ENCODE measurements around the gene SLCO4A1.

The SLCO4A1 gene

GRCh38 chr20:62632575-62633090 is 9.7 kb upstream of the SLCO4A1 start:
- H3K4me3 ChIP-seq (ENCODE audit: low read length) = no peak overlapping the region
- DNase-seq (ENCODE audit: low read depth, low spot score) = no peak

DNA sequence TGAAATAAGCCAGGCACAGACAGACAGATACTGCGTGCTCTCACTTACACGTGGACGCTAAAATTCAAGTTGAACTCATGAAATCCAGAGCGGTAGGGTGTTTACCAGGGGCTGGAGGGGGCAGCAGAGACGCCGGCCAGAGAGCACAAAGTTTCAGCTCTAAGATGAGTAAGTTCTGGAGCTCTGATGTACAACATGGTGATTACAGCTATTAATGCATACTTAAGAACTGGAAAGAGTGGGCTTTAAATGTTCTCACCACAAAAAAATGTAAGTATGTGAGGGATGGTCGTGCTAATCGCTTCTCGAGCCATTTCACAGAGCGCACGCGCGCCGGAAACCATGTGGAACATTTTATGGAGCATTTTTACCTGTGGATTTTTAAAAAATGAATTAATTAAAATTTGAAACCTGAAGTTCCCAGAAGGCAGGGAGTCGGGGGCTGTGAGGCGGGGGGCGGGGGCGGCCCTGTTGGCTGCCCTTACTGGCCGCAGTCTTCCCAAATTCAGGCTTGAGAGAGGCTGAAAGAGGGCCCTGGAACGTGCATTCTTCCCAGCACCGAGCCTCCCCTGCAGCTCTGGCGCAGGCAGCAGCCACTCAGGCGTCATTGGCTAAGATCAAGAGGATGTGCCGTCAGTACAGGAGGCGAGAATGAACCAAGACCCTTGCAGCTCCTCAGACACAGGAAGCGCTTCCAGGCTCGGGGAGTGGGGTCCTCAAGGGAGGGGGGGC is 8.5 kb upstream of the SLCO4A1 start:
- no peak overlapping the region for H3K4me3 ChIP-seq (ENCODE audit: low read length)

DNA sequence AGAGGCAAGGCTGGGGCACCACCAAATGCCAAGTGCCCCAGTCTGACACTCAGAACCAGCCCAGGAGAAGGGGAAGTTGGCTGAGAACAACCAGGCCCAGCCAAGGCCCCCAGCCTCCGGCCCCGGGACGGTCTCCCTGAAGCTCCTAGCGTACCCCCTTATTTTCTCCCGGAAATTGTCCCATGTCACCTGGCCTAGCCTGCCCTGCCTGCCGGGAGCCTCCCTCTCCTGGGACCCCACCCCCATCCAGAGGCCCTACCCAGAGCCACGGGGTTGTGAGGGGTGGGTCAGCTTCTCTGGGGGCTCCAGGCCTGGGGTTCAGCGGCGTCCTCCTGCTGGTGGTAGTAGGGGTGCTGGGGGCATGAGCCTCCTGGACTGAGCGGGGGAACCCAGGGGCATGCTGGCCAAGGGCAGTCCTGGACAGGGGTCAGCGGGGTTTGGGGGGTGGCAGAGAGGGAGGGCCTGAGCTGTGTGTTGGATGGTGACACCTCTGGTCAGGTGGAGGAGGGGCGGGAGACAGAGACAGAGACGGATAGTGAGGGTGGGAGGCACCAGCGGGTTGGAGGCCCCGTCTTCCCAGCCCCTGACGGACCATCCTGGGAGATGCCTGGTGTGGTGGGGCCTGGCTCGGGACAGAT is 7.9 kb upstream of the SLCO4A1 start:
- DNase-seq (ENCODE audit: low read depth, low spot score) = no peak
- H3K4me3 ChIP-seq (ENCODE audit: low read length) = no peak overlapping the region

More for the DNA sequence above, 8.5 kb upstream of the SLCO4A1 start:
- DNase-seq (ENCODE audit: low read depth, low spot score) = no peak

GRCh38 chr20:62635232-62635631 is 7.1 kb upstream of the SLCO4A1 start:
- no peak overlapping the region for H3K4me3 ChIP-seq (ENCODE audit: low read length)
- no peak for DNase-seq (ENCODE audit: low read depth, low spot score)

DNA sequence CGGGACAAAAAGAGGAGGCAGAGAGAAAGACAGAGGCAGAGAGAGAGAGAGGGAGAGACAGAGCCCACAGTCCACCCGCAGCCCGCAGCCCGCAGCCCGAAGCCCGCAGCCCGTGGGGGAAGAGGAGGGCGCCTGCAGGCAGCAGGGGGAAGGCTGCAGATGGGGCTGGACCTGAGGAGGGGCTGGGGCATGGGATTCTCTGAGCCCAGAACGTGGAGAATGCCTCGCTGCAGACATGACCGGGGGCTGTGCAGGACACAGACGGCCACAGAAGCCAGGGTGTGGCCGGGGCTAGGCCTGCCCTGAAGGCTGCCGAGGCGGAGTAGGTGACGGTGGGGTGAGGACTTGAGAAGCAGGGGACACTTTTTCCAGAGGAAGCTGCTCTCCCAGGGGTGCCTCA is 6.5 kb upstream of the SLCO4A1 start:
- no peak for DNase-seq (ENCODE audit: low read depth, low spot score)
- no peak overlapping the region for H3K4me3 ChIP-seq (ENCODE audit: low read length)

GRCh38 chr20:62636446-62636845 is 5.9 kb upstream of the SLCO4A1 start:
- H3K4me3 ChIP-seq (ENCODE audit: low read length) = no peak overlapping the region
- DNase-seq (ENCODE audit: low read depth, low spot score) = no peak

DNA sequence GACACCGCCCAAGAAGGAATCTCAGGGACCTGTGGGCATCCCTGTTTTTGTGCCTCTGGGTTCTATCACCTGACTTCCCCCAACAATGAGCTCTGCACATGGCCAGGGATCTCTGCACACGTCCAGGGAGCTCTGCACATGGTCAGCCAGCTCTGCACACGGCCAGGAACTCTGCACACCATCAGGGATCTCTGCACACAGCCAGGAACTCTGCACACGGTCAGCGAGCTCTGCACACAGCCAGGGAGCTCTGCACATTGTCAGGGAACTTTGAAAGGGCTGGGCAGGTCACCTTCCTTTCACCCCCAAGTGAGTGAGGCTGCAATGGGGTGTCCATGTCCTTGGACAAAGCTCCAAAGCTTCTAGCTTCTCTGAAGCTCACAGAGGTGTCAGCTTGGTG is 5.2 kb upstream of the SLCO4A1 start:
- H3K4me3 ChIP-seq (ENCODE audit: low read length) = no peak overlapping the region
- no peak for DNase-seq (ENCODE audit: low read depth, low spot score)

DNA sequence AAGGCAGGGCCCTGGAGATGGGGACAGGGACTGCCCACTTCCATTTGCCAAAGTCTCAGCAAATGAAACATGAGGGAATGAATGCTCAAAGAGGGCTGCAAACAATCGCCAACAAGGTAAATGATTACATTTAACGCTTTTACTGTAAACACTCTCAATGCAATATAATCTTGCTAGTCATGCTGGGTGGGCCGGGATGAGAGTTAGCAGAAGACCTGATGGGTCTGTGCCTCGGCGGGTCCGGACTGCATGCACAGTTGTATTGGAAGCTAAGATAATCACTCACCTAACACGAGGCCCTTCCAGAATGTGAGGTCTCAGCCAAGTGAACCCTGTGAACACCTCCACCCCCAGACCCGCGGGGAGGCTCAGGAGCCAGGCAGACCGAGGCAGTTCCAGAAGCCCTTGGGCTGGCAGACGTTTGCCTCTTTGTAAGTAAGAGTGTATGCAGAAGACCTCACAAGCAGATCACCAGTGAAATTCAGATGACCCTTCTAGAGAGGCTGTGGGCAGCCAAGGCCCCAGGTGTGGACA is 4.7 kb upstream of the SLCO4A1 start:
- H3K4me3 ChIP-seq (ENCODE audit: low read length) = no peak overlapping the region
- DNase-seq (ENCODE audit: low read depth, low spot score) = no peak

DNA sequence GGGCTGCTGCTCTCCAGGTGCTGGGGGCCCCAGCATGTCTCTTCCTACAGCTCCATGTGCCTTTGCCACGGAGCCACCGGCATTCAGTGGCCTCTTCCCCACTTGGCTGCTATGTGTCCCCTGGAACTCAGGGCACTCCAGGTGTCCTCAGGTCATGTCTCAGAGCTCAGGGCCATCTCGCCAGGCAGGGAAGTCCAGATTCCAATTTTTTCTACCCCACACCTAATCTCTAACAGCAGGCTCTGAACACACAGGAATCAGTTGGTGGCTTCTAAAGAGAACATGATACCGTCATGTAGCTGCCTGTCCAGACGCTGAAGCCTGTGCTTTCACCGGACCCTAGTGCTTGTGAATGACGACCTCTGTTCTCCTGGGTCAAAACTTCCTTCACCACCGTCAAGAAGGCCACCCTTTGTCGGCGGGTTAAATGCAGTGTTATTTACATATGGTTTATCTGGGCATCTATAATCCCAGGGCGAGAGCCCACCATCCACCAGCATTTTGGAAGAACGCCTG is 4.2 kb upstream of the SLCO4A1 start:
- H3K4me3 ChIP-seq (ENCODE audit: low read length) = no peak overlapping the region
- no peak for DNase-seq (ENCODE audit: low read depth, low spot score)

- no peak overlapping the region for H3K4me3 ChIP-seq (ENCODE audit: low read length)
- DNase-seq (ENCODE audit: low read depth, low spot score) = no peak
These were observed 3.5 kb upstream of the SLCO4A1 start for GRCh38 chr20:62638679-62639406.

DNA sequence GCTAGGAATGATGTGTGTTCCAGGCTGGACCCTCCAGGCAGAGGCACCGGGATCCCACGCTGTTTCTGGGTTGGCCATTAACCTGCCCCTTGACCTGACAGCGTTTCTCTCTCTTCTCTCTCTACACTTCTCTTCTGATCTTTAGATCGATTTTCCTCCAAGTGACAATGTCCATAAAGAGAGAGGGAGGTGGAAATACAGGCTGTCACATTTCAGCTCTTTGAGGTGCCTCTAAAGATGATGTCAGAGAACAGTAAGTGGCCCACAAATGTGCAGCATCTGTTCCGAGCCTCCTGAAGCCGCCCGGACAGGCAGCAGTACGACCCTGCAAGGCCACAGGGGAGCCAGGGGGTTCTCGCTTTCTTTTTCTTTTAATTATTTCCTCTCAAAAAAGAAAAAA is 2.5 kb upstream of the SLCO4A1 start:
- H3K4me3 ChIP-seq (ENCODE audit: low read length) = no peak overlapping the region
- DNase-seq (ENCODE audit: low read depth, low spot score) = no peak

DNA sequence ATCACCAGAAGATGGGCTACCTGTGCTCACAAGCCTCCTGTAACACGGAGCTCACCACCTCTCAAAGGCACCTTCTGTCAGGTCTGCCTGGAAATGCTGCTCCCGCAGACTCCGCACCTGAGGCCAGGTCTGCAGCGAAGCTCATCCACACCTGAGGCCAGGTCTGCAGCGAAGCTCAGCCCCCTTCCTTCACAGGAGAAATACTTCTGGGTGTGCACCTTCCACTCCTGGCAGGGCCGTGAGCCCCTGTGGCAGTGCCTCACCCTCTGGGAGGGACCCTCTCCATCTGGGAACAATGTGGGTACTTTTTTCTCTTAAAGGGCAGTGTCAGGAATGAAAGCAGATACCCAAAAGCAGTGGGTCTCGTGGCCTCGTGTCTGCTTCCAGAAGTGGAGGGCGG is 1.4 kb upstream of the SLCO4A1 start:
- no peak for DNase-seq (ENCODE audit: low read depth, low spot score)
- H3K4me3 ChIP-seq (ENCODE audit: low read length) = no peak overlapping the region

- DNase-seq (ENCODE audit: low read depth, low spot score) = no peak
- H3K4me3 ChIP-seq (ENCODE audit: low read length) = peak overlapping the region; percentile 58
These were observed 817 bp upstream of the SLCO4A1 start for GRCh38 chr20:62641321-62642050.

DNA sequence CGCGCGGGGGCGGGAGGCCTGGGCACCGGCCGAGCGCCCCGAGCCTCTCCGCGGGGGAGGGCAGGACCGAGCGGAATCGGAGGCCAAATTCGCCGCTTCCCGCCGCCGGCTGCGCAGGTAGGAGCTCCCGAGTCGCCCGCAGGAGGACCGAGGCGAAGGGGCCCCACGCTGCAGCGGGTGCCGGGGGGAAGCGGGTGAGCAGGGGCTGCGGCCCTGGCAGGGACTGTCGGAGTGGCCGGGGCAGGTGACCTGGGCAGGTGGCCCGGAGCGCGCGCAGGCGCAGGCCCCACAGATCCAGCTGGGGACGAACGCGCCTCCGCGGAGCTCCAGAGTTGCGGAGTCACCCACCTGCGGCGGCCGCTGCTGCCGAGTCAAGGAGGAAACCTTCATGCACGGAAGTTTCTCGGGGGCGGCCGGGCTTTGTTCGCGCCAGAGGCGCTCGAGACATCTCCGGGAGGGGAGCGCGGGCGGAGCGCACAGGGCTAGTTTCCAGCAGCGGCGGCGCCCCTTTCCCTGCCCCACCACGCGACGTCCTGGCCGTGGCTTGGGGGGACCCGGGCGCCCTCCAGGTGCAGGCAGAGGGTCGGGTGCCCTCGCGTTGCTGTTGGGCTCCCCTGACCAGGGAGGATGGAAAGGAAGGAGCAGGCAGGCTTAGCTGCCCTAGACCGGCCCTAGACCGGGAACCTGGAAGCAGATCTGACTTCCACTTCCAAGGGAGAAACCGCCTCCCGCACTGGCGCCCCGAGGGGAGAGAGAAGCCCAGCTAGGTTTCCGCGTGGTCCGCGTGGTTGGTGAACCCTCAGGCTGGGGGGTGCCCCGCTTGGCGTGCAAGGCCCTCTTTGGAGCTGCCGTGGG is 590 bp downstream of the SLCO4A1 start:
- DNase-seq (ENCODE audit: low read depth, low spot score) = peak; percentile 7
- H3K4me3 ChIP-seq (ENCODE audit: low read length) = peak overlapping the region; percentile 67

DNA sequence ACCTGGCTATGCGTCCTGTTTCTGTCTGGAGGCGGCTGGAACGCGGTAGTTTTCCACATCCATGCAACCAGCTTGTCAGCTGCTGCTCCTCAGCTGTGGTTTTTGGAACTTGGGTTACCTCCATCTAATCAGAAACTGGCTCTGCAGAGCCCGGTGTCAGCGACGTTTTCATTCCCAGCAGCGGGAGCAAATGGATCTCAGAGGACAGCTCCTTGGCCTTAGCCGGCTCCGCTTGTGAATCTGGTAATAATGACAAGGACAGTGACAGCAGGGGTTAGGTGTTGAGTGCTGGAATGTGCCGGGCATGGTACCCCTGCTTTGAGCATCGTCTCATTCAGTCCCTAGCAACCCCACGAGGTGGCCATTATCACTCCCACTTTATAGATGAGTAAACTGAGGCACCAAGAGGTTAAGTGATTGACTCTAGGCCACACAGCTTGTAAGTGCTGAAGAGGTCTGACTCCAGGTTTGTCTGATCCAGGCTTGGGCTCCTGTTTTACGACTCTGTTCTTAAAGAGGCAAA is 1.3 kb downstream of the SLCO4A1 start:
- peak overlapping the region; percentile 67 for H3K4me3 ChIP-seq (ENCODE audit: low read length)
- DNase-seq (ENCODE audit: low read depth, low spot score) = no peak

DNA sequence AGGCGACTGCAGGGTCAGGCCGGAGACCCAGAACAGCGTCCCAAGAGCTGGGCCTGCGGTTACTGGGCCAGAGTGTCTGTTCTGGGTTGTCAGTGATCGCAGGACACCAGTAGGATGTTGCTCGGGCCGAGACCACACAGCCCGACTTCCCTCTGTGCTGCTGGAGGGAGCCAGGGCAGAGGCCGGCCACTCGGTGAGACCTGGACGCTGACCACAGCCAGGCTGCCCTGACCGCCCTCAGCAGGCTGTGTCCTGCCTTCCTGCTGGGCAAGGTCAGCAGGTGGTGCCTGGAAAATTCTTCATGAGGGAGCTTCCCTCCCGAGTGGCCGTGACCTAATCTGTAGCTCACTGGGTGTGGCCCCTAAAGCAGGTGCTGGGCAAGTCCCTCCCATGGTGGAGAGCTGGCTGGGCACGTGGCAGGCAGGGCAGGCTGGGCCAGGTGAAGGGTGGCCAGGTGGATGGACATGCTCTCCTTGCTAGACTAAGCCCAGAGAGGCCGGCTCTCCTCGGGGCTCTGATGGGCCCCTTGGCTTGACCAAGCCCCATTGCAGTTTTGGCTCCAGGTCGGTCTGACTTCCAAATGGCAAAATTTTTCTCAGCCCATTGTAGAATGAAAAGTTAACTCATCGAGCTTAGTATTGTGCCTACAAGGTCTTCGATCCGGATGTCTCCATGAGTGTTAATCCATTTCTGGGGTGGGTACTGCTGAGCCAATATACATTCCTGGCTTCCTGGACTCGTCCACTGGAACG is 1.9 kb downstream of the SLCO4A1 start:
- no peak overlapping the region for H3K4me3 ChIP-seq (ENCODE audit: low read length)
- DNase-seq (ENCODE audit: low read depth, low spot score) = no peak

- DNase-seq (ENCODE audit: low read depth, low spot score) = no peak
- no peak overlapping the region for H3K4me3 ChIP-seq (ENCODE audit: low read length)
These were observed 2.6 kb downstream of the SLCO4A1 start for GRCh38 chr20:62644802-62645496.
